CD4-positive, alpha-beta T cell treated with Interleukin-15 for 4 hours (primary cell): ENCODE measurements around the gene CD74.

Source experiments
- DNase-seq: peaks from one replicate; pipeline ENCODE4 v3.0.0-alpha.2; 2020; ENCODE audit warnings: low spot score

CD74 gene

DNA sequence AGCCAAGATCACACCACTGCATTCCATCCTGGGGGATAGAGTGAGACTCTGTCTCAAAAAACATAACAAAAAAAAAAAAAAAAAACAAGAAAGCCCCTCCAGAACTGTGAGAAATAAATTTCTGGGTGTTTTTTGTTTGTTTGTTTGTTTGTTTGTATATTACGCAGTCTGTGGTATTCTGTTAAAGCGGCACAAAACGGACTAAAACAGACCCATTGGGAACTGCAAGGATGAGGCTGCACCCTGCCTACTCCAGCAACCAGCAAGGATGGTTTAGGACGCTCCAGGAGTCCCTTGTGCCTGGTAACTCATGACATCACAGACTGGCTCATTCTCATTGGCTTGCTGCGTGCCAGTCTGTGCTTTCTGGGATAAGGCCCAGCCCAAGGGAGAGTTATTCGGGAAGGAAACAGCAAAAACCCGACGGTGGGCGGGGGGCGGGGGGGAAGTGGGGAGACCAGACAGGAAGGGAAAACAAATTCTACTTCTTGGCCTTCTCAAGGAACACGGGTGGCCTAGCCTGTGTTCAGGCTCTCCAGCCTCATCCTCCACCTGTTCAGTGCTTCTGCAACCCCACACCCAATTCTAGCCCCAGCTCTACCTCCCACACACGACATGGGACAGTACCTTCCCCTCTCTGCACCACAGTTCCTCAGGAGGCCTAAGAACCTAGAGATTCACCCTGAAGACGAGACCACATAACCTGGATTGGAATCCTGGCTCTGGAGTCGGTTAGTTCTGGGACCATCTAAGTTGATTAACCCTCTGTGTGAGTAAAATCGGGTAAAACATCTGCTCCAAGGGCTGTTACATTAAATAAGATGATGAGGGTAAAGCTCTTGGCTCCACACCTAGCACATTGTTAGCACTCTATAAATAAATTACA is 2.8 kb downstream of the CD74 start:
- DNase-seq = peak; percentile 65

DNA sequence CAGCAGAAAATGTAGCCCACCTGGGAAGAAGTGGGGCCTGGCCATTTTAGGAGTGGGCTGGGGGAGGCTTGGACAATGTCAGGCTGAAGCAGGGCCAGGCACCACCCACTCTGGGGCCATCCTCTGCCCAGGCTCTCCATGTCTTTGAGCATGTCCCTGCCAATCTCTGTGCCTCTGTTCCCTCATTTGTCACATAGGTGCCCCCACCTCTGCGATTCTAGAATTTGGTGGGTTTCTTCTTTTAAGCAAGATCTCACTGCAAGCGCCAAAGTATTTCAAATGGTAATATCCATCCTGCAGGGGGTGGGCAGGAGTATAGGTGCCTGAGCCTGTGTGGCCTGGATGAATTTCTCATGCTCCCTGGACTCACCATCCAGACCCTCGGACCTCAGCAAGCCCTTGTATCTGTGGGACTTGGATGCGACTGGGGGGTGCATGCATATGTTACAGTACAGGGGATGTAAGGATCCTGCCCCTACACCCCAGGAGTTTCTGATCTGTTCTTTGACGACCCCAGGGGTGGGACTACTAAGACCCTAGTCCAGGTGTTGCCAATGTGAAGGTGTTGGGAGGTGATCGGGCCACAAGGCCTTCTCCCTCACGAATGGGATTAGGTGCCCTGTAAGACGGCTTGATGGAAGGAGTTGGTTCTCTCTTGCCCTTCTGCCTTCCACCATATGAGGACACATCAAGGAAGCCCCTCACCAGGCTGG is 4.3 kb downstream of the CD74 start:
- no peak for DNase-seq

DNA sequence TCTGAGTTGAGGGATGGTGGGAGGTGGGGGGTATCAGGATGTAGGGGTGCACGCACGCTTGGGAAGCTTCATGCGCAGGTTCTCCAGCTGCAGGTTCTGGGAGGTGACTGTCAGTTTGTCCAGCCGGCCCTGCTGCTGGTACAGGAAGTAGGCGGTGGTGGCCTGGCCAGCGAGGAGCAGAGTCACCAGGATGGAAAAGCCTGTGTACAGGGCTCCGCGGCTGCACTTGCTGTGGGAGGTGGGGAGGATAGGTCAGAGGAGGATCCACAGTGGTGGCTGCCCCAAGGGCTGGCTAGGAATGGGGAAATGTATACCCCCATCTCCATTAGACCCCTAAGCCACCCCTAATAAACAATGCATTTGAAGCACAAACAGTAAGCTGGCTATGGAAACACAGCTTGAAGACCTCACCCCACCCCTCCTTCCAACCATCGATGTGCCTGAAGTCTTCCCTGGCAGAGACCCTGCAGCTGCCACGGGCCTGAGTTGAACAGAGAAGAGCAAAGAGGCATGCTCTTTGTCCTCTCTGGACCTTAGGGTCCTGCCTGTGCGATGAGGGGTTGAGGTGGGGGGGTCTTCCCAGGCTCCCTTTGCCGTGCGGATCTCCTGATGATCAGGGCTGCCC is 5.5 kb downstream of the CD74 start:
- no peak for DNase-seq

DNA sequence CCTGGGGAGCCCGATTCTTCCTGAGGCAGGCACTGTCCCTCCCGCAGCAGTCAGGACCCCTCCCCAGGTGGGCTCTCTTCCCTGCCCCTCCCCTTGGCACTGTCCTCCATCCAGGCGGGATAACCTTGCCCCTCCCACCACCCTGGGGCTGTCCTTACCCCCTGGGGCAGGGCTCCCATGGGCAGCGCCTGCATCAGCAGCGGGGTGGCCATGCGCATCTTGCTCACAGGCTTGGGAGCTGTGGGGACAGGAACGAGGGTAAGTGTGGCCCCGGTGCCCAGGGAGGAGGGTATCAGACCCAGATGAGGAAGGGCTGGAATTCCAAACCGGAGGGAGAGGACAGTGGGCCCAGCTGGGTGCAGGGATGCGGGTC is 6.0 kb downstream of the CD74 start:
- no peak for DNase-seq

DNA sequence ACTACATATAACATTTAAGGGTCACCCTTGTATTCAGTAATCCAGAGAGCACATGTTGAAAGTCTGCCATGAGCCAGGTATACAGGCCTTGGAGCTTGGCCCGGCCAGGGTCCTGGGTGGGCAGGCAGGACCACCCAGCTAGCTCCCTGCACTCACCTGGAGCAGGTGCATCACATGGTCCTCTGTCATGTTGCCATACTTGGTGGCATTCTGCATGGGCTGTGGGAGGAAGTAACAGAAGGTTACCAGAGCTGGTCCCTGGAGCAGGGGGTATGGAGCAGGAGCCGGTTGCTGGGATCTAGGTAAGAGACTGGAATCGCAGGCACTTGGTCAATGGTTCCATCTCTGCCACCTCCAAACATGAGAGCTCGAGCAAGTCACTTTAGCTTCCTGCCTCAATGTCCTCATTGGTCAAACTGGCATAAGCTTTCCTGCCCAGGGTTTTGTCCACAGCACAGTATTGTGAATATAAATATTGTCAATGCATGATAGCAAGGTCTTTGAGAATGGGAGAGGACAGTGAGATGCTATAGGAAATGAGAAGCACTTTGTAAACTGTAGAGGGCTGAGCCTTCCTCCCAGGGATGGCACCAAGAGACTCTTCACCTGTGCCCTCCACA is 6.5 kb downstream of the CD74 start:
- DNase-seq = no peak

DNA sequence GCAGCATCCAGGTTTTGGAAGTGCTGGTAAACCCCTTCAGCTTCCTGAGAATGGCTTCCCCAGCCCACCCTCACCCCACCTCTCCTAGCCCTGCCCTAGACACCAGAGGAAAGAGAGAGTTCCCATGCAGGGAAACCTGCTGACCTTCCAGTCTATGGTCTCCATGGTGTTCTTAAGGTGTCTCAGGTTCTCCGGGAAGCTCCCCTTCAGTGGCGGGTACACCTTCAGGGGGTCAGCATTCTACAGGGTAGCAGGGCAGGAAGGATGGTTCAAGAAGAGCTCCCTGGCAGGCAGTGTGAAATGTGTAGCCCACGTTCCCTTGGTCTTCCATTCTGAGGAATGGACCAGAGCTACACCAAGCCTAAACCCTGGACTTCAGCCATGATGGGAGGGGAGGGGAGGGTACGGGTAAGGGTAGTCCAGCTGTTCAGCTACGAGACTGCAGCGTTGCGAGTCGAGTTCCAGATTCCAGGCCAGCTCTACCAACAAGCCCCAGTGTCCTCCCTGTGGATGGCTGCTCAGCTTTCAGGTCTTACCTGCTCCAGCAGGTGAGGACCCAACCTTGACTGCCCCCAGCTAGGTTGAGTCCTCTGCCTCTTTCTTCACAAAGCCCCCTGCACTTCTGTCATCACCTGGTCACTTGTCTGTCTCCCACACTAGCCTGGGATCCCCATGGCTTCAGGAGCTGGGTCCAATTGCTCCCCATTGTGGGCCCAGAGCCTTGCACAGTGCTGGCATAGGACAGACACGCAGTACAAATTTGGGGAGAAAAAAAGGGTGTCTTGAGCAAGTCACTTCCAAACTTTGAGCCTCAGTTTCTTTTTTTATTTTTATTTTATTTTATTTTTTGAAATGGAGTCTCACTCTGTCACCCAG is 7.5 kb downstream of the CD74 start:
- DNase-seq = no peak

DNA sequence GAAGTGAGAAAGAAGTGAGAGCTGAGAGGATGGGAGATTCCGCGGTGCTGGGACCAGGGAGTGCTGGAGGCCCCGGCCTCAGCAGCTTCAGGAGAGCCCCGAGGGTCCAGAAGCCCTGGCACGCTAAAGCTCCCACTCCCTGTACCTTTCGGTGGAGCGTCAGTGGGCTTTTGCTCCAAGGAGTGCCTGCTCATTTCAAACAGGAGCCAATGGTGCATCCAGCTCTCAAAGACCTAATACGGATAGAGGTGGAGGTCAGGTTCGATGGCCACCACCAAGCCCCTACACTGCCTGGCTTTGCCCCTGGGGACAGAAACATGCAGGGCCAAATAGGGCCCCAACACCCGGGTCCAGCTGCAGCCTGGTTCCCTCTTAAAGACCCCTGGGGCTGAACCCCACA is 8.2 kb downstream of the CD74 start:
- no peak for DNase-seq

DNA sequence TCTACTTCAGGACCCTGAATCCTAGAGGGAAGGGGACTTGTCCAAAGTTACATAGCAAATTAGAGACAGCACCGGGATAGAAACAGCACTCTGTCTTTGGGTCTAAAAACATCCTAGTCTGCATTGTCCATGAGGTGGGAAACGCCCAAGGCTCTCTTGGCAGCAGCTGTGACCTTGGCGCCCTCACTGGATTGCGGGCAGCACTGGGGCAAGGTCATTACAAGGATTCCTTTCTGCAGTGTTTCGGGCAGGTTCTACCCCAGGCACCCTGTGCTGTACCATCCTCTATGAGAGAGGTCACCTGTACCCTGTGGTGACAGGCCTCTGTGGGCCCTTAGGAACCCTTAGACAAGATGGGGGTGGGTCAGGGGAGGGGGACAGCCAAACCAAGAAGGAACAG is 8.6 kb downstream of the CD74 start:
- DNase-seq = no peak

DNA sequence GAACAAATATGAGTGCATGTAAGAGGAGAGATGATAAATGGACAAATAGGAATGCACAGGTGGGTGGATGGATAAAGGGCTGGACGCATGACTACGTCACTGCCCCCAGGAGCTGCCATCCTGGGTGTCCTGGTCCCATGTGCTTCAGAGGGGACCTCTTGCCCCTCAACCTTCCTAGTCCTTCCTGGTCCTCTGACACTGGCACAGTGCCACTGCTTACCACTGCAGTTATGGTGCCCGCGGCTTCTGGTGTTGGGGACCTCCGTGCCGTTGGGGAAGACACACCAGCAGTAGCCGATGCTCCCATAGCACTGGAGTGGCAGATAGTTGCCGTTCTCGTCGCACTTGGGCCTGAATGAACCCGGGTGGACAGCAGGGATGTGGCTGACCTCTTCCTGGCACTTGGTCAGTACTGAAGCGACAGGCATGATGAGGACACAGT is 9.8 kb downstream of the CD74 start:
- no peak for DNase-seq

DNA sequence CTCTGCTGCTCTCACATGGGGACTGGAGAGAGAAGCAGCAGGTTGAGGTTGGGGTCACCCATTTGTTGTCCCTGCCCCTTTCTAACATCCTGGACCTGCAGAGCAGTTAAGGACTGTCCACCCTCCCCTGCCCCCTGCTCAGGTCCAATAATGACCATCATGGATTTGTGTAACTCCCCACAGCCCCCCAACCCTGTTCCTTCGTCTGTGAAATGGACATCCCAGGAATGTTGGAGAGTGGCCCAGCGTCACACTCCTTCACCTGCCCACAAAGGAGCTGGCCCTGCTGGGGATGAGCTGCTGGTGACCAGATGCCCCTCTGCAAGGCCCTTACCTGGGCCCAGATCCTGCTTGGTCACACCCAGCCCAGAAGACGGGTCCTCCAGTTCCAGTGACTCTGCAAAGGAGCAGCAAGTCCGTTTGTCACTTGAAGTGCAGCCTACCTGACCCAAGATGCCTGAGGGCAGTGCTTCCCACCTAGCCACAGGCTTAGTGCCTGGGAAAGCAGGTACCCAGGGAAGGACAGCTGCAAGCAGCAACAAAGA is 10.4 kb downstream of the CD74 start:
- no peak for DNase-seq

DNA sequence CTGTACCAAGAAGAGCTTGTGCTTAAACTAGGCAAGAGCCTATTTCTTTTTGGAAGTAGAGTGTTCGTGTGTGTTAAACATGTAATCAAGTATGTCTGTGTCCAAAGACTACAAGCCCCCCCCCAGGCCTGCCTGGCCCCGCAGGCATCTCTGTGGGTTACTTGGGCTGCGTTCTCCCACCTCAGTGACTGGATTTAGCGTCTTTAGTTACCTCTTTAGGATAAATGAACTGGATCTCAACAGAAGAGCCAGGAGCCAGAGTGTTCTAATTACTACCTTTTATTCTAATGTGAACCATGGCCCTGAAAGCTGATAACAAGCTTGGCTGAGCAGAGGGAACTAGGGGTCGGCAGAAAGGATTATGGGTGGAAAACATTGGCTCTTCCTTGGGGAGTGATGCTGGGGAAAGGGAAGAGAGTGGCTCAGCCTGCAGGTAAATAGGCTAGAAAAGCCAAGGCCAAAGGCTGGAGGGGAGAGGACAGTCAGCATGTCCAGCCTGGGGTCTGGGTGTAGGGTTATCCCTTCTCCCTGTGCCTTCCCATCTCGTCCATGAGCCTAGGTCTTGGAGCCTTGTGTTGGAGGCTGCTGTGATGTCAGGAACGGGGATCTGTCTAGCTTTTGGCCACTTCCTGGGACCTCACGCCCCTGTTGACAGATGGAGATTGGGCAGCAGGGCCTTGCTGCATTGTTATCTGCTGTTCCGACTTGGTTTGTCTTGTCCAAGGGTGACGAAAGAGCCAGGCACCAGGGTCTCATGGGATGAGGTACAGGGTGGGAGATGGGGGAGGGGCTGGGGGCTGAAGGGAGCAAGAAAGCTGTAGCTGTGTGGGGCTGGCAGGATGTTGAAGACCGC is 11.1 kb downstream of the CD74 start:
- DNase-seq = no peak

DNA sequence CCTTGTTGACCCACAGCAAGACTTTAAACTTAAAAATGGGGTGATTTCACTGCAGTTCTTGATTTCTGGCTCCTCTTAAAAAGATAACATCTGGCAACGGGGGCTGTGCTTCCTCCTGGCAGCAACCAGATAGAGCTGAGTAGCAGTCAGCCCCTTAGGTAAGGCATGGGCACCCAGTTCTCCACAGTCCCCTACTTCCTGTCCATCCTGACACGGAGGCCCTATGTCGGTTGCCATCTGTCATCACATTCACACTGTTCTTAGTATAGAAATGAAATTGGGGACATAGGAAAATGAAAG is 11.7 kb downstream of the CD74 start:
- no peak for DNase-seq

DNA sequence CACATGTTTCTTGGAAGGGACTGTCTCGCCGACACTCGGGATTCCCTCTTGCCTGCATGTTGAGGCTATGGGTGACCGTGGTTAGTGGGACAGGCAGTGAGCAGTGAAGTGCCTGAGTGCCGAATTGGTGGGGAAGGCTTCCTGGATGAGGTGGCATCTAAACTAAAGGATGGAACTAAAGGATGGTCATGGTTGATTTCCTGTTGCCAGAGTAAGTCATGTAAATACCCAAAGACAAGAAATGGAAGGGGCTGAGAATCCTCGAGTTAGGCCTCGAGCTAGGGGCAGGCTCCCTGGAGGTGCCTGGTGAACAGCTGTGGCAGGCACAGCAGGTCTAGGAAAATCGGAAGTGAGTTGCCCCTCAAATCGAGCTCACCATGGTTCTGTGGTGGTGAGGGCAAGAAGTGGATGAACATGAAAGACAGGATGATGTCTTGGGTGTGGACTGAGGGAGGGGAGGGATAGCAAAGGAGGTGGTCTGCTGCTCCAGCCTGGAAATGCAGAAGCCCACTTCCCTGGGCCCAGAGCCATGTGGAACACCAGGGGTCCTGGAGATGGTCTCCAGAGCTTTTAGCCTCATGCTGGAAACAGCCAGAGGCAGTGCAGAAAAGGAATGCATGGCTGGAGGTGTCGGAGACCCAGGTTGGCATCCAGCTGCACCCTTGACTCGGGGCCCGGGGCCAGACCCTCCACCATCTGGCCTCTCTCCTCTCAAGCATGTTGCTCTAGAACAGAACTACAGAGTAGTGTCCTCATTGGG is 12.2 kb downstream of the CD74 start:
- no peak for DNase-seq

DNA sequence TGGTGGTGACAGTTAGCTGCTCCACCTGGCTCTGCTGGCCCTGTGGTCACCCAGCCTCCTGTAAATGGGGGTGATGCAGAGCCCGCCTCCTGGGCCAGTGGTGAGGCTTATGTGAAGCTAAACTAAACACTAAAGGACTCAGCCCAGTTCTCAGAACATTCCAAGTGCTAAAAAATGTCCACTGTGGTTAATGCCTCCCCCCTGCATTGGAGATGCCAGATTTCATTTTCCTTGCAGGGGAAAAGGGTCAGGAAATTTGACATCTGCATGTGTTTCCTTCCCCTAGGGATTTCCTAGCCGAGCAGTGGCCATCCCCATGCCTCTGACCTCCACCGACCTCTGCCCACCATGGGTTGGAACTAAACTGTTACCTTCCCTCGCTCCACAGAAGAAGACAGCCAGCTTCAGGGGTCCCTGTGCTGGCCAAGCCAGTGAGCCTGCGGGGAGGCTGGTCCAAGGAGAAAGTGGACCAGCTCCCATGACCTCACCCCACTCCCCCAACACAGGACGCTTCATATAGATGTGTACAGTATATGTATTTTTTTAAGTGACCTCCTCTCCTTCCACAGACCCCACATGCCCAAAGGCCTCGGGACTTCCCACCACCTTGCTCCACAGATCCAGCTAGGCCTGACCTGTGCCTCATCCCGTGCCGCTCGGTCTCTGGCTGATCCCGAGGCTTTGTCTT is 13.0 kb downstream of the CD74 start:
- DNase-seq = no peak

DNA sequence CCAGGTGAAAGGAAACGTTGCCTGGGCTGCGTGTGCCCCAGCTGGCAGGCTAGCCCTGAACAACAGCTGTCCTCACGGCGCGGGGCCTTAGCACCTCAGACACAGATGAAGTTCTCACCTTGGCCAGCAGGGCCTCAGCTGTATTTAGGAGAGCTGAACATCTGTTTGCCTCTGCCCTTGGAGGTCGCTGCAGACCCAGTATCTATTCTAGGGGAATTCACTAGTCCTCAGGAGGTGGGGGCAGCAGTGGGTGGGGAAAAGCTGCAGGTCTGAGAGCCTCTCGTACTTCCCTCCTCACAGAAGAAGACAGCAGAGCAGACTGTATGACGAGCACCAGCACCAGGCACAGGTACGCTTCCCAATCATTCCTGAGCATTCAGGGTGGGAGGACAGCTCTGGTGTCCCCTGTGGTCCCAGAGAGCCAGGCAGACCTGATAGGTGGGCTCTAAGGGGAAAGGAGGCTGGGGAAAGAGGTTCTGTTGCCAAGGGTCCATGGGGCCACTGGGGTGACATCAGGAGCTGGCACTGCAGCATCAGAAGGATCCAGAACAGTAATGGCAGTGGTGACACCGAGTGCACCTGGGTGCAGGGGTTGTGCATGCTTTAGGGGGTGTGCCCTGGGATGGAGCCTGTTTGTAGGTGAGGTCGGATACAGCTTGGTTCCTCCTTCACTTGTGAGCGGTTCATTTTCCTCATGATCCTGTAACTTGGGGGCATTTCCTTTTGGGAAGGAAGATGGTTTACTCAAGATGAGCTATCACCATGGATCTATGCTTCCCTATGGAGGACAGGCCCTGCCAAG is 13.8 kb downstream of the CD74 start:
- peak; percentile 22 for DNase-seq

DNA sequence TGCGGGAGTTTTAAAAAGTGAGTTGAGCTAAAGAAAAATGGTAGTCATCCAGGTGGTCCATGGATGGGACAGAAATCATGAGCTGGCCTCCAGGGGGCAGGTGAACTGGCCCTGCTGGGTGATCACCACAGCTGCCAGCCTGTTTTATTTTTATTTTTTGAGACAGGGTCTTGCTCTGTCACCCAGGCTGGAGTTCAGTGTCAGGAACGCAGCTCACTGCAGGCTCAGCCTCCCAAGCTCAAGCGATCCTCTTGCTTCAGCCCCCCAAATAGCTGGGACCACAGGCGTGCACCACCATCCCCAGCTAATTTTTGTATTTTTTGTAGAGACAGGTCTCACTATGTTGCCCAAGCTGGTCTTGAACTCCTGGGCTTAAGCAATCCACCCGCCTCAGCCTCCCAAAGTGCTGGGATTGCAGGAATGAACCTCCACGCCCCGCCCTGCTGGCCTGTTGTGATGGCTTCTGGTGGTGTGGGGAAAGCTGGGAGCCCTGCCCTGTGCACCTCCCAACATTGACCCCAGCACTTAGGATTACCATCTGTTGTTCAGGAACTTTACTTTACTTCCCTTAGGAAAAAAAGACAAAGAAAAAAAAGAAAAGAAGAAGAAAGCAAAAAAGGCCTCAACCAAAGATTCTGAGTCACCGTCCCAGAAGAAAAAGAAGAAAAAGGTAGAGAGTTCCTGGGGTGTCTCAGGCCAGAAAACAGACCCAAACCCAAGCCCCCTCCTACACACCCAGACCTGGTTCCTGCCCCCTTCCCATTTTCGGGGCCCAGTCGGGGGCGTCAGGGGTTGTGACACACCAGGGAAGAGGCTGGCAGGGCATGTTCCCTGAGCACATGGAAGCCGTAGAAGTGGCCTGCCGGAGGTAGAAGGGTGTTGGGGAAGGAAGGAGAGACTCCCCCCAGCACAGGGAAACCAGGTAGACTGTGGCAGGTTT is 14.7 kb downstream of the CD74 start:
- DNase-seq = no peak

DNA sequence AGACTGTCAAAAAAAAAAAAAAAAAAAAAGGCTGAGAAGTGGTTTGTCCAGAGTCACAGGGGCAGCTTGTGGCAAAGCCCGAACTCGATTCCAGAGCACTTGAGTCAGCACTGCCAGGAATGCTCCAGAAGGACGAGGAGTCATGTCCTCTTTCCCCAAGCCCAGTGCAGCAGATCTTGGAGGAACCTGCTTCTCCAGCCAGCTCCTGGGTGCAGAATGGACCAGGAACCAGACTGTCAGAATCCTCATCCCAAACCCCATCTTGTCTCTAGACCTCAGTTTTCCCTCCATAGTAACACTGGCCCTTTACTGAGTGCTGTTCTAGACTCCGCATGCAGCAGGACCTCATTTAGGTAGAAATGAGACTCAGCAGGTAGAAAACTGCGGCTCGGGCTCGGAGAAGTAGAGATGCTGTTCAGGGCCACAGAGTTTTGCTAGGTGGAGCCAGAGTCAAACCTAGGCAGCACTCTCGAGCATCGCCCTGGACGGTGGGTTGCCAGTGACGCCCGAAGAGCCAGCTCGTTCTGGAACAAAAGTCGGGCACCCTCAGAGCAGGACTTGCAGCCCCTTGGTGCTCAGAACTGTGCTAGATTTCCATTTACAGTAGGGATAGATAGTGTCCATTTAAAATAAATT is 15.4 kb downstream of the CD74 start:
- DNase-seq = no peak
